Trophoblast cell (in vitro differentiated cells and primary cell): ENCODE measurements around the gene MYO16.

Source experiments
- DNase-seq, 2 donors: peaks; one replicate each; pipeline ENCODE4 v3.0.0-alpha.2; 2016
- H2AFZ ChIP-seq: 2 replicates; pipeline ENCODE4 v1.6.1; 2013; ENCODE audit warnings: low read length, moderate library complexity, mild to moderate bottlenecking; ENCODE audit not compliant: insufficient read depth, poor library complexity
- H2AK5ac ChIP-seq: 2 replicates; pipeline ENCODE4 v1.6.1; 2013; ENCODE audit warnings: mild to moderate bottlenecking, low read length
- H2BK120ac ChIP-seq: 2 replicates; pipeline ENCODE4 v1.6.1; 2013; ENCODE audit warnings: low read length, mild to moderate bottlenecking, moderate library complexity; ENCODE audit not compliant: insufficient read depth, poor library complexity
- H2BK12ac ChIP-seq: 2 replicates; pipeline ENCODE4 v1.6.1; 2013; ENCODE audit warnings: mild to moderate bottlenecking, low read length, moderate library complexity
- H2BK5ac ChIP-seq: 2 replicates; pipeline ENCODE4 v1.6.1; 2013; ENCODE audit warnings: low read length, low read depth, moderate library complexity, mild to moderate bottlenecking; ENCODE audit not compliant: poor library complexity
- H3K14ac ChIP-seq: 2 replicates; pipeline ENCODE4 v1.6.1; 2013; ENCODE audit warnings: mild to moderate bottlenecking, low read length
- H3K18ac ChIP-seq: 2 replicates; pipeline ENCODE4 v1.6.1; 2013; ENCODE audit warnings: mild to moderate bottlenecking, low read length
- H3K23ac ChIP-seq: 2 replicates; pipeline ENCODE4 v1.6.1; 2013; ENCODE audit warnings: low read length
- H3K27ac ChIP-seq: 2 replicates; pipeline ENCODE4 v1.5.1; 2013; ENCODE audit warnings: low read depth, mild to moderate bottlenecking, inconsistent platforms, low read length, moderate library complexity
- H3K27me3 ChIP-seq: 2 replicates; pipeline ENCODE4 v1.6.1; 2013; ENCODE audit warnings: inconsistent platforms, mild to moderate bottlenecking, low read length, moderate library complexity; ENCODE audit not compliant: insufficient read depth
- H3K36me3 ChIP-seq, 2 experiments: 1 replicate in 1 of 2; 2 replicates in 1 of 2; pipeline ENCODE4 v1.6.1; 2013; ENCODE audit warnings: low read length in 2 of 2, mild to moderate bottlenecking in 2 of 2, moderate library complexity in 1 of 2; ENCODE audit not compliant: insufficient read depth in 2 of 2, control insufficient read depth in 1 of 2
- H3K4ac ChIP-seq: 2 replicates; pipeline ENCODE4 v1.6.1; 2013; ENCODE audit warnings: low read depth, mild to moderate bottlenecking, low read length, moderate library complexity
- H3K4me1 ChIP-seq, 2 experiments: 1 replicate in 1 of 2; 2 replicates in 1 of 2; pipeline ENCODE4 v1.6.1; 2013; ENCODE audit warnings: low read length in 2 of 2, mild to moderate bottlenecking in 2 of 2, moderate library complexity in 1 of 2; ENCODE audit not compliant: insufficient read depth in 2 of 2, control insufficient read depth in 1 of 2
- H3K4me2 ChIP-seq: 2 replicates; pipeline ENCODE4 v1.6.1; 2013; ENCODE audit warnings: inconsistent platforms, mild to moderate bottlenecking, low read length, moderate library complexity
- H3K4me3 ChIP-seq: 2 replicates; pipeline ENCODE4 v1.5.1; 2013; ENCODE audit warnings: mild to moderate bottlenecking, low read depth, low read length, inconsistent platforms
- H3K79me1 ChIP-seq: one replicate; pipeline ENCODE4 v1.6.1; 2013; ENCODE audit warnings: low read length
- H3K79me2 ChIP-seq: 2 replicates; pipeline ENCODE4 v1.6.1; 2013; ENCODE audit warnings: low read length, mild to moderate bottlenecking; ENCODE audit not compliant: control insufficient read depth, insufficient read depth, poor library complexity
- H3K9ac ChIP-seq: 2 replicates; pipeline ENCODE4 v1.6.1; 2013; ENCODE audit warnings: mild to moderate bottlenecking, low read length
- H3K9me3 ChIP-seq: 2 replicates; pipeline ENCODE4 v1.6.1; 2013; ENCODE audit warnings: low read depth, mild to moderate bottlenecking, control low read depth, inconsistent platforms, low read length; ENCODE audit not compliant: insufficient read depth
- H4K12ac ChIP-seq: 2 replicates; pipeline ENCODE4 v1.6.1; 2013; ENCODE audit warnings: low read depth, mild to moderate bottlenecking, low read length, moderate library complexity
- H4K8ac ChIP-seq: 2 replicates; pipeline ENCODE4 v1.6.1; 2013; ENCODE audit warnings: low read depth, mild to moderate bottlenecking, low read length, moderate library complexity
- H4K91ac ChIP-seq: one replicate; pipeline ENCODE4 v1.6.1; 2013; ENCODE audit warnings: low read depth, mild to moderate bottlenecking, low read length, moderate library complexity
- WGBS: extraction: QIAGEN DNeasy Blood & Tissue Kit; methylation state at CpG from one replicate; pipeline ENCODE4 v1.1.7; 2013; ENCODE audit warnings: missing lambda C conversion rate; ENCODE audit not compliant: insufficient read length, insufficient coverage; ENCODE audit errors: extremely low coverage; 5-methylcytosine and 5-hydroxymethylcytosine counted together

Gene MYO16

GRCh38 chr13:109207622-109208021 is 578.2 kb downstream of the MYO16 start:
- H2BK12ac ChIP-seq = no peak overlapping the region
- H3K79me1 ChIP-seq = no peaks in the 10 kb centered on the region
- no peak for DNase-seq
- no peaks in the 10 kb centered on the region for H3K27me3 ChIP-seq
- H2BK5ac ChIP-seq = no peak overlapping the region
- peaks cover 0 to under 1% of the 10 kb centered on the region in 2 experiments for H3K4me1 ChIP-seq
- no peak overlapping the region for H3K4me3 ChIP-seq
- H3K4me2 ChIP-seq = no peak overlapping the region
- H2AFZ ChIP-seq = no peak overlapping the region
- no peak overlapping the region for H3K9ac ChIP-seq
- no peak overlapping the region for H3K4ac ChIP-seq
- no peak overlapping the region for H2BK120ac ChIP-seq
- no peaks in the 10 kb centered on the region for H3K79me2 ChIP-seq
- H4K12ac ChIP-seq = no peak overlapping the region
- H2AK5ac ChIP-seq = no peak overlapping the region
- H3K27ac ChIP-seq = no peak overlapping the region
- no peak overlapping the region for H3K18ac ChIP-seq
- no peak overlapping the region for H3K14ac ChIP-seq
- H4K8ac ChIP-seq = no peak overlapping the region
- no peaks in the 10 kb centered on the region for H3K36me3 ChIP-seq
- WGBS = no CpG with 5 or more reads among the region's 12 CpGs
- no peaks in the 10 kb centered on the region for H3K9me3 ChIP-seq
- no peak overlapping the region for H3K23ac ChIP-seq
- no peak overlapping the region for H4K91ac ChIP-seq

GRCh38 chr13:109208522-109208921 is 579.1 kb downstream of the MYO16 start:
- Histone ChIP-seq H2BK5ac (no peak overlapping the region), H2AFZ (no peak overlapping the region), H4K91ac (no peak overlapping the region), H4K8ac (no peak overlapping the region), H3K79me1 (peaks cover 6% of the 10 kb centered on the region), H3K9ac (no peak overlapping the region), H3K4ac (no peak overlapping the region), H3K4me2 (no peak overlapping the region), H2BK120ac (no peak overlapping the region), H3K4me3 (no peak overlapping the region), H4K12ac (no peak overlapping the region), H3K4me1 (peaks cover 3 to 4% of the 10 kb centered on the region in 2 experiments), H3K23ac (no peak overlapping the region), H2AK5ac (no peak overlapping the region), H3K36me3 (no peaks in the 10 kb centered on the region), H3K9me3 (no peaks in the 10 kb centered on the region), H3K27ac (no peak overlapping the region), H3K14ac (no peak overlapping the region), H3K27me3 (no peaks in the 10 kb centered on the region), H2BK12ac (peak overlapping the region; percentile 61), H3K79me2 (no peaks in the 10 kb centered on the region), H3K18ac (no peak overlapping the region)
- no peak for DNase-seq
- WGBS = no CpG with 5 or more reads among the region's 5 CpGs

GRCh38 chr13:109209526-109209925 is 580.1 kb downstream of the MYO16 start:
- no peak overlapping the region for H3K23ac ChIP-seq
- H2AFZ ChIP-seq = no peak overlapping the region
- no peak overlapping the region for H4K91ac ChIP-seq
- no peak overlapping the region for H3K18ac ChIP-seq
- no peak overlapping the region for H2BK5ac ChIP-seq
- H2BK12ac ChIP-seq = no peak overlapping the region
- no peak overlapping the region for H3K14ac ChIP-seq
- no peak overlapping the region for H3K4ac ChIP-seq
- no peak overlapping the region for H3K4me2 ChIP-seq
- WGBS = no CpG with 5 or more reads among the region's 2 CpGs
- no peak overlapping the region for H4K12ac ChIP-seq
- peaks cover 6% of the 10 kb centered on the region for H3K79me1 ChIP-seq
- no peaks in the 10 kb centered on the region for H3K36me3 ChIP-seq
- H3K9ac ChIP-seq = no peak overlapping the region
- DNase-seq = no peak
- H2BK120ac ChIP-seq = no peak overlapping the region
- H3K79me2 ChIP-seq = no peaks in the 10 kb centered on the region
- H2AK5ac ChIP-seq = no peak overlapping the region
- no peak overlapping the region for H4K8ac ChIP-seq
- no peaks in the 10 kb centered on the region for H3K27me3 ChIP-seq
- H3K4me1 ChIP-seq = peaks cover 3 to 4% of the 10 kb centered on the region in 2 experiments
- no peaks in the 10 kb centered on the region for H3K9me3 ChIP-seq
- H3K4me3 ChIP-seq = no peak overlapping the region
- H3K27ac ChIP-seq = no peak overlapping the region

GRCh38 chr13:109211616-109212015 is 582.2 kb downstream of the MYO16 start:
- no peak overlapping the region for H2BK120ac ChIP-seq
- H3K79me2 ChIP-seq = no peaks in the 10 kb centered on the region
- no peak overlapping the region for H3K18ac ChIP-seq
- H3K4me2 ChIP-seq = no peak overlapping the region
- no peak overlapping the region for H2BK5ac ChIP-seq
- no peak overlapping the region for H3K23ac ChIP-seq
- H3K4me1 ChIP-seq = peaks cover 3 to 4% of the 10 kb centered on the region in 2 experiments
- no peak overlapping the region for H4K91ac ChIP-seq
- H3K36me3 ChIP-seq = no peaks in the 10 kb centered on the region
- WGBS = no CpG with 5 or more reads among the region's 2 CpGs
- no peak overlapping the region for H2AK5ac ChIP-seq
- no peak overlapping the region for H3K9ac ChIP-seq
- no peak overlapping the region for H4K8ac ChIP-seq
- no peak overlapping the region for H4K12ac ChIP-seq
- no peak overlapping the region for H2BK12ac ChIP-seq
- H3K14ac ChIP-seq = no peak overlapping the region
- H3K27me3 ChIP-seq = no peaks in the 10 kb centered on the region
- H3K27ac ChIP-seq = no peak overlapping the region
- peaks cover 6% of the 10 kb centered on the region for H3K79me1 ChIP-seq
- peak; percentile 77 to 95 for DNase-seq
- no peaks in the 10 kb centered on the region for H3K9me3 ChIP-seq
- H3K4ac ChIP-seq = no peak overlapping the region
- H3K4me3 ChIP-seq = no peak overlapping the region
- H2AFZ ChIP-seq = no peak overlapping the region
